ENCODE measurements around the gene AGK. TPM values are rescaled to one million over a fixed set of nuclear protein-coding genes. Genes with fewer than 3 reads are reported as not detected.

Gene AGK
- total and polyA plus RNA-seq, 2 experiments from 2014 or later: 25.6 to 30.8 TPM

DNA sequence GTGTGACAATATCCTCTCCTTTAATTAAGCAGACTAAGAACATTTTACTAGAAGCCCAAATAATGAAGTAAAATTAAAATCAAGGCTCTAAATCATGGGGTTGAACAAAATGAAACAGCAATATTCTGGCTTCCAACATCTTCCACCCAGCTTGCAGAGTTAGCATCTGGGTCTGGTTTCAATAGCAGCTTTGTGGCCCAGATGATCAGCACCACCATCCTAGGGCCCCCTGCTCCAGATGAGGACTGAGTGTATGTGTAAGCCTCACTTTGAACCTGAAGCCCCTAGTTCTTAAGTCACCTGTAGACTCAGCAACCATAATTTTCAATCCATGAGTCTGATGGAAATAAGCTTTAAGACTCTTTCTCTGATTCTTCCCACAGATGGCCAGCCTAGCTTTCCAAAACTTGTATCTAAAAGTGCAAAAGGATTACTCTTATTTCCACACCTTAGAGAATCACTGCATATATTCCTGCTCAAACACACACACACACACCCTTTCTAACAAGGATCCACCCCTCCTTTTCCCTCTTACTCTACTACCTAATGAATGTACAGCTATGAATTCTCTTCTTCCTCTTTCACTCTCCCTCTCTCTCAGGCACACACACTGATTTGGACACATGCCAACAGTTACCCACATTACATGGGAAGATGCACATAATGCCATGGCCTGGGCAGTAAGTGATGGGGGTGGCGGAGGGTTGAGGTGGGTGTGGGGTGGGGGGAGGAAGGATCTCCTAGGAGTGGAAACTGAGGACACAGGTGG is 147.2 kb downstream of the AGK start:
- Histone ChIP-seq H3K4me1 (ENCODE audit: low read depth) (peaks cover 19% of the 10 kb centered on the region), H3K27ac (no peak overlapping the region), H3K27me3 (no peaks in the 10 kb centered on the region), H3K4me3 (no peak overlapping the region), H3K9me3 (ENCODE audit: low read depth) (no peaks in the 10 kb centered on the region), H3K36me3 (no peaks in the 10 kb centered on the region)
- TF ChIP-seq, protein P1, sequence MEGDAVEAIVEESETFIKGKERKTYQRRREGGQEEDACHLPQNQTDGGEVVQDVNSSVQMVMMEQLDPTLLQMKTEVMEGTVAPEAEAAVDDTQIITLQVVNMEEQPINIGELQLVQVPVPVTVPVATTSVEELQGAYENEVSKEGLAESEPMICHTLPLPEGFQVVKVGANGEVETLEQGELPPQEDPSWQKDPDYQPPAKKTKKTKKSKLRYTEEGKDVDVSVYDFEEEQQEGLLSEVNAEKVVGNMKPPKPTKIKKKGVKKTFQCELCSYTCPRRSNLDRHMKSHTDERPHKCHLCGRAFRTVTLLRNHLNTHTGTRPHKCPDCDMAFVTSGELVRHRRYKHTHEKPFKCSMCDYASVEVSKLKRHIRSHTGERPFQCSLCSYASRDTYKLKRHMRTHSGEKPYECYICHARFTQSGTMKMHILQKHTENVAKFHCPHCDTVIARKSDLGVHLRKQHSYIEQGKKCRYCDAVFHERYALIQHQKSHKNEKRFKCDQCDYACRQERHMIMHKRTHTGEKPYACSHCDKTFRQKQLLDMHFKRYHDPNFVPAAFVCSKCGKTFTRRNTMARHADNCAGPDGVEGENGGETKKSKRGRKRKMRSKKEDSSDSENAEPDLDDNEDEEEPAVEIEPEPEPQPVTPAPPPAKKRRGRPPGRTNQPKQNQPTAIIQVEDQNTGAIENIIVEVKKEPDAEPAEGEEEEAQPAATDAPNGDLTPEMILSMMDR (IDR thresholded peaks at IDR 0.05; ENCODE audit: low read depth, low read length): no peak
- DNase-seq (ENCODE audit: low read depth in 1 of 2, low spot score in 1 of 2): no peak

GRCh38 chr7:141699860-141700259 is 148.7 kb downstream of the AGK start:
- H3K27me3 ChIP-seq: no peaks in the 10 kb centered on the region
- DNase-seq (ENCODE audit: low read depth in 1 of 2, low spot score in 1 of 2): no peak
- no peak overlapping the region for H3K27ac ChIP-seq
- H3K4me3 ChIP-seq: no peak overlapping the region
- no peaks in the 10 kb centered on the region for H3K36me3 ChIP-seq
- peaks cover 19% of the 10 kb centered on the region for H3K4me1 ChIP-seq (ENCODE audit: low read depth)
- no peaks in the 10 kb centered on the region for H3K9me3 ChIP-seq (ENCODE audit: low read depth)
- TF ChIP-seq, protein P1 (IDR thresholded peaks at IDR 0.05; ENCODE audit: low read depth, low read length): no peak

GRCh38 chr7:141700296-141700847 is 149.2 kb downstream of the AGK start:
- DNase-seq (ENCODE audit: low read depth in 1 of 2, low spot score in 1 of 2): no peak
- Histone ChIP-seq H3K4me3 (peak overlapping the region; percentile 95), H3K36me3 (no peaks in the 10 kb centered on the region), H3K4me1 (ENCODE audit: low read depth) (peaks cover 14% of the 10 kb centered on the region), H3K9me3 (ENCODE audit: low read depth) (no peaks in the 10 kb centered on the region), H3K27me3 (no peaks in the 10 kb centered on the region), H3K27ac (no peak overlapping the region)
- TF ChIP-seq, protein P1 (IDR thresholded peaks at IDR 0.05; ENCODE audit: low read depth, low read length): no peak

DNA sequence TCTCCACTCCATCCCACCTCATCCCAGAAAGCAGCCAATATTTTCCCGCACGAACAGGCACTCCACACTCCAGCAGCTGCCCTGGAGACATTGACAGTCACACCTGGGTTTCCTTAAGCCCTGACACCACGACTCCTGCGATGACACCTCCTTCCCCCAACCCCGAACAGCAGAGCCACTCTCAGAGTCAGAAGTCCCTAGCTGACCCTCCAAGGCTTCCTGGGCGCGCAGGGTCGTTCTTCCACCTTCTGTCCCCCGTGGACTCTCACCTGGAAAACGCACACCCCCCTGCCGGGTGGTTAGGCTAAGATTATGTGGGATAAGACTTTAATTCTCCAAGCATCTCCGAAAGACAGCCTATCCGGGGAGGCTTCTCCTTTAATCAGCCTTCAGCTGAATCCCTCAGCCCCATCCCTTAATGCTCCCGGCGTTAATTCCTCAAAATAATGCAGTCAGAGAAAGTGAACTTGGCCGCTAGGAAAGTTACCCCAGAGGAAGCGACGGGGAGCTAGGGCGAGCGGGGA is 149.7 kb downstream of the AGK start:
- Histone ChIP-seq H3K4me3 (peak overlapping the region; percentile 95), H3K27ac (no peak overlapping the region), H3K9me3 (ENCODE audit: low read depth) (no peaks in the 10 kb centered on the region), H3K4me1 (ENCODE audit: low read depth) (peaks cover 11% of the 10 kb centered on the region), H3K27me3 (no peaks in the 10 kb centered on the region), H3K36me3 (no peaks in the 10 kb centered on the region)
- peak in 1 of 2 donors; percentile 36 for DNase-seq (ENCODE audit: low read depth in 1 of 2, low spot score in 1 of 2)
- TF ChIP-seq, protein P1 (IDR thresholded peaks at IDR 0.05; ENCODE audit: low read depth, low read length): no peak

DNA sequence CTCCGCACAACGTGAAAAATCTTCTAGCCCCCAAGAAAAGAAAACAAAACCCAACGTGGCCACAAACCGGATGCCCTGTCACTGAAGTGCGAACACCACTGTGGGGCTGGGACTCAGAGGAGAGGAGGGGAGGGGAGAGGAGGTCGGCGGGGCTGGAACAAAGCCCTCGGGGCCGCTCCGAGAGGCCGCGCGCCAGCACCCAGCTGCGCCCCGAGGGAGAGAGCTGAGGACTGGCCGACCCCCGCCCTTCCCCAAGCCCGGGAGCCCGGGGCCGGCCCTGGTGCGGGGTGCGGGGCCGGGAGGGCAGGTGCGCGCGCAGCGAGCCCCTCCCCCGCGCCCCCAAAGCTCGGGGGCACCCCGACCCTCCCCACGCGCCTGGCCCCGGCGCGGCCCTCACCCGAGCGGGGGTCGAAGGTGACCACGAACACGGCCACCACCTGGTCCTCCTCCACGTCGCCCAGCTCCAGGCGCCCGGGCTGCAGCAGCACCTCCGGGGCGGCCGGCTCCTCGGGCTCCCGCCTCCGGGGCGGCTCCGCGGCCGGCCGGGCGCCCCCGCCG is 150.4 kb downstream of the AGK start:
- H3K36me3 ChIP-seq: no peaks in the 10 kb centered on the region
- TF ChIP-seq, protein P1 (IDR thresholded peaks at IDR 0.05; ENCODE audit: low read depth, low read length): no peak
- H3K27me3 ChIP-seq: no peaks in the 10 kb centered on the region
- DNase-seq (ENCODE audit: low read depth in 1 of 2, low spot score in 1 of 2): peak; percentile 29 to 68
- H3K27ac ChIP-seq: peak overlapping the region; percentile 45
- H3K4me1 ChIP-seq (ENCODE audit: low read depth): peaks cover 8% of the 10 kb centered on the region
- H3K9me3 ChIP-seq (ENCODE audit: low read depth): no peaks in the 10 kb centered on the region
- peak overlapping the region; percentile 95 for H3K4me3 ChIP-seq

Data from cardiac muscle cell (in vitro differentiated cells and primary cell).